ENCODE results near the gene GPR25.

Gene GPR25

DNA sequence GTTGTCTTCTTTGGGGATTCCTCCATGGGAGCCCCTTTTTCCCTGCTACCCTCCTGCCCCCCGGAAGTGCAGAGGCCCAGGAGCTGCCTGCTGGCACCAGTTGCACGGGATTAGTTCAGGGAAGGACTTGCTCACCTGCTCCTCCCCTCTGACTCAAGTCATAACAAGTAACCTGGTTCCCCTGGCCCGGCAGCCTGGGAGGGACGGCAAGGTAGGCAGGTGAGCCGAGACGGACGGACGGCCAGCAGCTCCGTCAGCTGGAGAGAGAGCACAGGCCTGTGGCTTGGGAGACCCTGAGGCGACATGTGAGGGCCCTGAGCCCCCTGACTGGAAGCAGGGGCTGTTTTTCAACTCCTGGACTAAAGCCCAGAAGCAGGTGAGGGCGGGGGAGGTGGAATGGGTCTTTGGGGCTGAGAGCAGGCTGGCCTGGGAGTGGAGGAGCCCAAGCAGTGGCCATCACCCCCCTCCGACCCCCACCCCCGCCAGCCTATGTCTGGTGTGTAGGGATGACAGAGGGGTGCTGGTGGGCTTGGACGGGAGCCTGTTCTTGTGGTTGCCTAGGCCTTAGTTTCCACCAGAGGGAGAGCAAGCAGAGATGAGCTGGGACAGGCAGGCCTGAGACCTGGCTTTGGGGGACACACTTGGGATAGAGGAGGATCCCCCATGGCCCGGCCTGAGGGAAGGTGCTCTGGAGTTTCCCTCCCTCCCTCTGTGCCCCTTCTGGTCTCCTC lies 22.1 kb downstream of the GPR25 start, which contains the start of gene INAVA:
TSS of gene INAVA (plus strand) at position 189 of the 731 bp plus-strand sequence. CDS start 3,501 bp downstream, outside the sequence.
- DNase-seq (ENCODE audit: low spot score), result no peak

GRCh38 chr1:200895443-200895789 lies 22.6 kb downstream of the GPR25 start:
- DNase-seq (ENCODE audit: low spot score), result no peak

- no peak for DNase-seq (ENCODE audit: low spot score)
Observed at GRCh38 chr1:200895801-200896530, 23.2 kb downstream of the GPR25 start.

DNA sequence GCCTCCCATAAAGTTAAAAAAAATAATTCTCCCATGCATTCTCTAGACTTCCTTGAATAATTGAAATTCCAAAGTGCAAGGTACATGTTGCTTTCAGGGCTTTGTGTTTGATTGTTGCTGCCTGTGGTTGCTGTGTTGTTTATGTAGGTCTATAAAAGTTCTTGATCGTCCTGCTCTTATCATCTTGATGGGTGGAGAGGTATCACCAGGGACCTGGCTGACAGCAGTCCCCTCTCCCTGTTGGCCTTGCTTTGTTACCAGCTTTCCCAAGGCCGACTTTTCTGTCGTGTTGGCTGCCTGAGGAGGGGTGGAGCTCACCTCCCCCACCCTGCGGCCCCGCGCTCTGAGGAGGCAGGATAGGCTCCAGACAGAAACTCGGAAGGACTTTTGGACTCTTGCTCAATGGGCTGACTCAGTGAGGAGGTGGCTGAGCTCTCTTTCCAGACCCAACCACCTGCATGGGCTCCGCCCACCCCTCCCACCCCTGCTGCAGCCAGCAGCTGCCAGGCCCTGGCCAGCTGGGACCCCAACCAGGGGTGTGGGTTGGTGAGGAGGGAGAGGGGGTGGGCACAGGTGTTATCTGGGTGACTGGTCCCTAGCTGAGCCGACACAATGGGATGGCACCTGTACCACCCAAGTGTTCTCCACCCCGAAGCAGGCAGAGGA lies 23.9 kb downstream of the GPR25 start:
- DNase-seq (ENCODE audit: low spot score), result no peak

GRCh38 chr1:200897259-200897658 lies 24.5 kb downstream of the GPR25 start:
- no peak for DNase-seq (ENCODE audit: low spot score)

- DNase-seq (ENCODE audit: low spot score), result no peak
Observed at GRCh38 chr1:200899015-200899386, 26.2 kb downstream of the GPR25 start.

- DNase-seq (ENCODE audit: low spot score), result no peak
Observed at GRCh38 chr1:200899451-200899915, 26.7 kb downstream of the GPR25 start.

DNA sequence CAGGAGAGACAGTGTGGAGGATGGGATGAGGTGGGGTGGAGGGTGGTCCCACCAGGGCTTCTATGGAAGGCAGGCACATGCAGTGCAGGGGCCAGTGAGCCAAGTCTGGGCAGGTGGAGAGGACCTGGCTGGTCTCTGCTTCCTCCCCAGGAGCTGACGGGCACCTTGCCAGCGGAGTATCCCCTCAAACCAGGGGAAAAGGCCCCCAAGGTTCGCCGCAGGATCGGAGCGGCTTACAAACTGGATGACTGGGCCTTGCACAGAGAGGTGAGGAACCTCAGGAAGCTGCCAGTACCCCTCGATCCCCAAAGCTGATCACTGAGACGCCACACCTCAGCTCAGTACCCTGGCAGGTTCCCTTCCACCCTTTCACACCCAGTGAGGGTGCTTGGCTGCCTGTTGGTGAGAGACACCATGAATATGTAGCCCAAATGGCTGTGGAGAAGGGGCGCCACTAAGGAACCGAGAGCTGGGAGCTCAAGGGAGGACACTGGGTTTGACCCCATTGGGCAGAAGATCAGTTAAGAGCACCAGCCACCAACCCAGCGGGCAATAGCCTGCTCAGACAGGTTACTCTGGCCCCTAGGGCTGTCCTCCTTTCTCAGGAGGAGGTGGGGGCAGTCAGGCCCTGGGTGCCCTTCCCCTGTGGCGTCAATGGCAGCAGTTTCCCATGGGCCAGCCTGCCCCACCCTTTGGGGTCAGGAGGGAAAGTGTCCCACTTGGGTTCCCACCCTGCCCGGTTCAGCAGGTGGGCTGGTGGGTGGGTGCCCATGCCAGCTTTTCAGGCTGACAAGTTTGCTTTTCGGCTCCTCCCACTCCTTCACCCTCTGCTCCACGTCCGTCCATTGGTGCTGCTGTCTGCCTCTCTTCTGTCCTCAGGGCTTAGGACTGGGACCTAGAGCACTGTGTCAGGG lies 27.4 kb downstream of the GPR25 start:
- DNase-seq (ENCODE audit: low spot score), result no peak

GRCh38 chr1:200900877-200901276 lies 28.1 kb downstream of the GPR25 start:
- DNase-seq (ENCODE audit: low spot score), result no peak

GRCh38 chr1:200901350-200901749 lies 28.6 kb downstream of the GPR25 start:
- DNase-seq (ENCODE audit: low spot score), result no peak

DNA sequence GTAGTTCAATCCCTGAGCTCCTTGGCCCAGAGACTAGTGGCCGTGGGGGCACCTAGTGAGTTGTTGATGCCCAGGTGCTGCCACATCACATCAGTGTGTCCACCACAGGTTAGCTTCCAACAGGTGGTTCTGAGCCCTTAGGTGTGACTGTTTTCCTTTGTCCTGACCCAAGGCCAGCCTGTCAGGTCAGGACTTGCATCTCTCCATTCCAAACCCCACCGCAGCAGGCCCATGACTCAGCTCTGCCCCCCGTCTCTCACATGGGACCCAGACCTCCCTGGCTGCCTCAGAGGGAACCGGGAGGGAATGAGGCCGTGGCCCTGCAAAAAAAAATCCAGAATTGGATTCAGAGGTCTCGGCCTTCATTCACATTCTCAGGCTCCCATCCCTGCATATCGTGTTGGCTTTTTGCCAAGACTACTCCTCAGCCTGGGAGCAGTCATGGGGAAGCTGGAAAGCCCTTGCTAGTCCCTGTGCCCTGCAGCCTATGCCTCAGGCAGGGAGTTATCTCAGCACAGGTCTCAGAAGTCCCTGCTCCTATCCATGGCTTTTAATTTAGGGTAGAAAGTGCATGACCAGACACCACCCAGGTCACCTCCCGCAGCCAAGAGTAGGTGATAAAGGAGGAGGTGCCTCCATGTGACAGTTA lies 29.1 kb downstream of the GPR25 start:
- no peak for DNase-seq (ENCODE audit: low spot score)

GRCh38 chr1:200903793-200904192 lies 31.0 kb downstream of the GPR25 start:
- DNase-seq (ENCODE audit: low spot score), result no peak

GRCh38 chr1:200904772-200905171 lies 32.0 kb downstream of the GPR25 start:
- no peak for DNase-seq (ENCODE audit: low spot score)

DNA sequence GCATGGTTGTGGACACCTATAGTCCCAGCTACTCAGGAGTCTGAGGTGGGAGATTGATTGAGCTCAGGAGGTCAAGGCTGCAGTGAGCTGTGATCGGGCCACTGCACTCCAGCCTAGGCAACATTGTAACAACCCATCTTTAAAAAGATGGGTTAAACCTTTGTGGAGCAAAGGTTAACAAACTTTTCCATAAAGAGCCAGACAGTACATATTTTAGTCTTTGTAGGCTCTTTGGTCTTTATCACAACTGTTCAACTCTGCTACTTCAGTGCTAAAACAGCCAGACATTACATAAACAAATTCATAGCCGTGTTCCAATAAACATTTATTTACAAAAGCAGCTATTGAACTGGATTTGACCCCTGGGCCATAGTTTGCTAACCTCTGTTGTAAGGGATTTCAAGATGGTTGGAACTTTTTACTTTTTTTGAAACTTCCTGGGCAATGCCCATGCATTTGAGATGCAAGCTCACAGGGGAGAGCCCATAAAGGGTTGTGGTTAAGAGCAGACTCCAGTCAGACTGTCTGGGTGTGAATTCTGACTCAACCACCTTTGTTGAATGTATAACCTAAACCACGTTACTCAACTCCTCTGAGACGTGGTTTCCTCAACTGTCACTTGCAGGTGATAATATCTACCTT lies 32.8 kb downstream of the GPR25 start:
- DNase-seq (ENCODE audit: low spot score), result peak; percentile 63

DNA sequence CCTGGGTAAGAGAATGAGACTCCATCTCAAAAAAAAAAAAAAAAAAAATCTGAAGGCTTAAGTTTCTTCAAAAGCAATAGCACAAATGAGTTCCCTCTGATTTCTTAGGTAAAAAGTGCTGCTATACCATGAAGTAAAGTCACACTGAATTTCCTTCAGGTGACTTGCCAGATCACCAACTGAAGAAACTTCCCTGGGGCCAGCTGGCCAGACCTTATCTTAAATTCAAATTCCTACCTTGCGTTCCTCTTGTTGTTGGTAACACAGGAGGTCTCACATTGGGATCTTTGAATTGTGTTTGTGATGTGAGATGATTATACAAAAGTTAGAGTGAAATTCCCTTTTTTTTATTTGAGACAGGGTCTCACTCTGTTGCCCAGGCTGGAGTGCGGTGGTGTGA lies 33.7 kb downstream of the GPR25 start:
- DNase-seq (ENCODE audit: low spot score), result no peak

DNA sequence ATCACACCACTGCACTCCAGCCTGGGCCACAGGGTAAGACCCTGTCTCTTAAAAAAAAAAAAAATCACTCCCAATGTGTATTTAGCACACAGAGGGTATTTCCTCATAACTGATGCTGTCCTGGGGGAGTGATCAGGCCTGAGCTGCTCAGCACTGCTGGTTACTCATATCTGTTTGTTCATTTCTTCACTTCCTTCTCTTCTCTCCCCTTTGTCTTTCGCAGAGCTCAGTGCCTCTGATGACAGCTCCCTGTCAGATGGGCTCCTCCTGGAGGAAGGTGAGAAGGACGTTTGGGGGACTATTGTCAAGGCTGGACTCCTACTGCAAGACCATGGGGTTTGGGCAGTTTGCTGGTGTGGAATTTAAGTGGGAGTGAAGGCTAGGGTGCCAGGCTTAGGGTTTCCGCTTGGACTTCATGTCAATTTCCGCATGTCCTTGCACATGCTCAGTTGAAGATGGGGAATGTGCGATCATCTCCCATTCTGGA lies 34.9 kb downstream of the GPR25 start:
- DNase-seq (ENCODE audit: low spot score), result no peak

- no peak for DNase-seq (ENCODE audit: low spot score)
Observed at GRCh38 chr1:200908191-200908868, 35.5 kb downstream of the GPR25 start.

DNA sequence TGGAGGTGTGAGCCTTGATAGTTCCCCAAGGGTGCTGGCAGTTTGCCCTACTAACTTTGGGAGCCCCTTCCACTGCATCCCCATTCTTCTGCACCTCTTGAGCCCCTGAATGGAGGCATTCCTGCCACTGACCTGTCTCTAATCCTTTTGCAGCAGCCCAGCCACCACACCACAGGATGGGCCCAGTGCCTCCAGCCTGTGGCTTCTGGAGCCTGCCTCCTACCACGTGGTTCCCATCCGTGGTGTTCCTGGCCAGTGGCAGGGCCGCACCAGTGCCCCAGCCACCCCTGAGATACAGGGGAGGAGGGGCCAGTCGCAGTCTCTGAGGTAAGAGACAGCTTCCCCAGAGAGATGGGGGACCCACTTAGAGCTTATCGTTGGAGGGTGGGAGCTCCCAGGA lies 36.3 kb downstream of the GPR25 start:
- no peak for DNase-seq (ENCODE audit: low spot score)

DNA sequence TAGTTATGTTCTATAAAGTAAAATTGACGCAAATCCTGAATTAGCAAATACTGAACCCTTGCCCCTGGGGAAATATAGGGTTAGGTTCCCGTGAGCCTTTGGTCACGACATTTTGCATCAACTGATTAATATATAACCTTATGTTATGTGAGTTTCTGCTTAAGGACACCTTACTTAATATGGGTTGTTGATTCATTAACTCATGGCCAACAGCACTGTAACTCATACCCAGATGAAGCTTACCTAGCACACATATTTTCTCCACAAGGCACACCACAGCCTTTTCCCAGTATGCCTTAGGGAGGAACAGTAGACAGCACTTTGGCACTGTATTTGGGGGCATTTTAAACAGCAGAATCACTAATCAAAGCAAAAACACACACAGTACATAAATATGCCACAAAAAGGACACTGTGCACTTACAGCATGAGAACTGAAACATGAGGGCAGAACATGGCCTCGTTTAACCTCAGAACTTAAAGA lies 37.0 kb downstream of the GPR25 start:
- DNase-seq (ENCODE audit: low spot score), result no peak

- no peak for DNase-seq (ENCODE audit: low spot score)
Observed at GRCh38 chr1:200911361-200911760, 38.6 kb downstream of the GPR25 start.

All from CD4-positive, alpha-beta T cell treated with Interleukin-6 at 100 ng/mL for 8 hours (primary cell).